GM12801 (cell line): ENCODE results near the gene PRDM5.

Source experiments
- CTCF ChIP-seq: IDR thresholded peaks from one replicate; pipeline ENCODE4 v1.5.1; 2011; ENCODE audit warnings: control low read depth; ENCODE audit not compliant: insufficient read length; ENCODE audit errors: extremely low read depth

Gene PRDM5

DNA sequence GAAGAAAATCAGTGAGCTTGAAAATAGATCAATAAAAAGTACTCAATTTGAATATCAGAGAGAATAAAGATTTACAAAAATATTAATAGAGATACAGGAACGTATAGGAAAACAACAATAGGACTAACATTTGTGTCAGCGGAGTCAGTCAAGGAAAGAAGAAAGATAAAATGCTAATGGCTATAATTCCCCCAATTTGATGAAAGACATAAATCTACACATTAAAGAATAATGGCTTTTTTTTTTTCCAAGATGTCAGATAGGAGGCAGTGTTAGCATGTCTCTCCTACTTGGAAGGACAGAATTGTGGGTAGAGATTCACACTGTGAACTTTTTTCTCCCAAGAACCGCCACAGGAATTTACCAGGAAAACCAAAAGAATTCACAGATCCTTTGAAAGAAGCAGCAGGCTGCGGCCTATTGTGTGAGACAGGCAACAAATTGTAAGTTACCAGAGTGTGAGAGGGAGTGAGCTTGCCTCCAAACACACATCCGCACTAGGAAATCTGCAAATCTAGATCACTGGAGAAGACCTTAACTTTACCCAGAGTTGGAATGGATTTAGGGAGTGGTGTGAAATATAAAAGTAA, 249.9 kb downstream of the PRDM5 start:
- TF ChIP-seq CTCF, result no peak

DNA sequence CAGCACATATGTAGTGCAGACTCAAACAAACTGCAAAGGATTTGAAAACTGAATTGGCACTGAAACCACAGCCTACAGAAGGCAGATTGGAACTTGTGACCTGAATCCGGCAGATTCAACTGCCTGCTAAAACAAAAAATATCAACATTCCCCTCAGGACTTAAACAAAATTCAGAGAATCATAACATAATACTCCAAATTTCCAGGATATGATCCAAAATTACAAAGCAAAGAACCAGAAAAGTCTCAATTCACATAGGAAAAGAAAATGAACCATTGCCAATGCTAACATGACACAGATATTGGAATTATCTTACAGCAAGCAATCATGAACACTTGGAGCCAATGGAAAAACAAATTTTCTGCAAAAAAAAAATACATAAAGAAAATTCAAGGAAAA, 250.4 kb downstream of the PRDM5 start:
- no peak for TF ChIP-seq CTCF

DNA sequence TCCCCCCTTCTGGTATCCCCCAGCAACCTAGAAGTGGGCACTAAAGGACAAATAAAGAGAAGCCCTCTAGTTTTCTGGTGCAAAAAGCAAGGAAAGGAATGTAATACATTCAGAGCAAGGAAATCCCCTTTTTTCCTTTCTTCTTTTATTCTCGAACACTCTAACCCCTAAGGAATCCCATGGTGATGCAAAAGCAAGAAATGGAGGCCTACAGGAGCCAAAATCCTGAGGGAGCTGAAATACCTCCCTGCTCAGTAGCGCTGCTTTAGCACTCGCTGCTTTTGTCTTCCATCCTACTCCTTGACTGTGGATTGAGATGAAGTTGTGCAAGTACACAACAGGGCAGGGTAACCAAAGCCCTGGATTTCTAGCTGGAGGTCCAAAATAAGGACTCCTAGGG, 251.0 kb downstream of the PRDM5 start:
- TF ChIP-seq CTCF, result no peak

- no peak for TF ChIP-seq CTCF
Measured at GRCh38 chr4:120667102-120667501, 255.4 kb downstream of the PRDM5 start.

GRCh38 chr4:120664851-120665250, 257.7 kb downstream of the PRDM5 start:
- no peak for TF ChIP-seq CTCF

- no peak for TF ChIP-seq CTCF
Measured at GRCh38 chr4:120659616-120660170, 262.8 kb downstream of the PRDM5 start.

DNA sequence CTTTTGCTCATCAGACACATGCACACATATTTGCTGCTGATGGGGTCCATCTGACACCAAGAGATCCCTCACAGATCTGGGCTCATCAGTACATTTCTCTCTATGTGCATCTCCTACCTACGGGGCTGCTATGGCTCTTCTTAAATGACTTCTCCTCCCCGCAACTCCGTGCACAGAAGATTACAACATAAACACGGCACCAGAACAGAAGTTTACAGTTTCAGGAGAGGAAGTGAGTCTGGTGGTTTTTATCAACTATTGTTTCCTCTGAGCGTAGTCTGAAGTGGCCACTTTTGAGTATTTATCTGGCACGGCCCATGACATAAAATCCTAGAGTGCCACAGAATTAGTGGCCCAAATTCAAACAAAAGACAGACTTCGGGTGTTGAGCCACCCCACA, 263.8 kb downstream of the PRDM5 start:
- TF ChIP-seq CTCF, result no peak
